Stimulated activated memory B cell treated with anti-CD40 and anti-IgM and Interleukin-4, amounts not matched to agents 10 μg/mL and 1 μg/mL and 100 μg/mL, for 72 hours (primary cell): ENCODE data around the gene PIGX.
"Not testable (repeated sequence)": the region's sequence is repeated elsewhere in the genome, so short reads cannot be mapped to it uniquely, and the experiment has no call there.

Experiments used
- ATAC-seq: fragments of 150-1000 bp; cut with Tn5 transposase; 2 replicates; pipeline ENCODE4 v1.10.0; 2021
- H3K27ac Mint-ChIP-seq: one replicate; pipeline ENCODE4 v1.8.0; 2022; ENCODE audit warnings: mild to moderate bottlenecking, mixed read lengths
- H3K27me3 Mint-ChIP-seq: one replicate; pipeline ENCODE4 v1.8.0; 2022; ENCODE audit warnings: mixed read lengths
- H3K36me3 Mint-ChIP-seq: one replicate; pipeline ENCODE4 v1.8.0; 2022; ENCODE audit warnings: mixed read lengths
- H3K4me1 Mint-ChIP-seq: one replicate; pipeline ENCODE4 v1.8.0; 2022; ENCODE audit warnings: mixed read lengths
- H3K4me3 Mint-ChIP-seq: one replicate; pipeline ENCODE4 v1.8.0; 2022; ENCODE audit warnings: mild to moderate bottlenecking, moderate library complexity, mixed read lengths
- H3K9me3 Mint-ChIP-seq: one replicate; pipeline ENCODE4 v1.8.0; 2022; ENCODE audit warnings: mixed read lengths

PIGX gene

DNA sequence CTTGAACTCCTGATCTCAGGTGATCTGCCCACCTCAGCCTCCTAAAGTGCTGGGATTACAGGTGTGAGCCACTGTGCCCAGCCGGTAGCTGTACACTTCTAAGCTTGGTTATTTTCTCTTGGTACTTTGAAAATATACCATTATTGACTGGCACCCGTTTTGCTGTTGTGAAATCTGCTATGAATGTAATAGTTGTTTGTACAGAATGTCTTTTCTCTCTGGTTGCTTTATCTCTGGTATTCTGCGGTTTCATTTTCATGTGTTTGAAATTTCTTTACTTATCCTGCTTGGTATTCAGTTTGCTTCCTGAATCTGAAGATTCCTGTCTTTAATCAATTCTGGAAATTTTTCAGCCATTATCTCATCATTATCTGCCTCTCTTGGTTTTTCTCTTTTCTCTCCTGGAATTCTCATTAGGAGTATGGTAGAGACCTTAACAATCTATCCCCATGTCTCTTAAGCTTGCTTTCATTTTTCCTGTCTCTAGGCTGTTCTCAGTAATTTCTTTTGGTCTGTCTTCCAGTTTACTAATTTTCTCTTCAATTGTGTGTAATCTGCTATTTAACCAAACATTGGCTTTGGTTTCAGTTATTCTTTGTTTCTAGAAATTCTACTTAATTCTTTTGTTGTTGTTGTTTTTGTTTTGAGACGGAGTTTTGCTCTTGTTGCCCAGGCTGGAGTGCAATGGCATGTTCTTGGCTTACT is 24.6 kb downstream of the PIGX start:
- peaks cover 28% of the 10 kb centered on the region for H3K36me3 Mint-ChIP-seq
- no peaks in the 10 kb centered on the region for H3K27me3 Mint-ChIP-seq
- H3K4me3 Mint-ChIP-seq = no peak overlapping the region
- peaks cover 3% of the 10 kb centered on the region for H3K9me3 Mint-ChIP-seq
- peaks cover 13% of the 10 kb centered on the region for H3K4me1 Mint-ChIP-seq
- ATAC-seq = no peak
- no peak overlapping the region for H3K27ac Mint-ChIP-seq

DNA sequence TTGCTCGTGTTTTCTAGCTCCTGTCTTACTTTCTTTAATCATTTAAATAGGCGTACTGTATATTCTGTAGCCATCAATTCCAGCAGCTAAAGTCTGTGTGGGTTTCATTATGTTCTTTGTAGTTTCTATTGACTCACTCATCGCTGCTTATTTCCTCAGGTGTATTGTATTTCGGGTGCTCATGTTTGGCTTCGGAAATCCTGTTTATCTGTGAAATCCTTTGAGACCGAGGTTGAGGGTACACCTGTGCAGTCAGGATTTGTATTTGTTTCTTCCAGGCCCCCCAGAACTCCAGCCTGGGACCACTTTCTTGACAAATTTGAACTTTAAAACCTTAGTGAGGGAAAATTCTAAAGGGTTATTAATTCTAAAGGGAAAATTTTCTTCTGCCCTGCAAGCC is 25.5 kb downstream of the PIGX start:
- peaks cover 14% of the 10 kb centered on the region for H3K4me1 Mint-ChIP-seq
- no peak for ATAC-seq
- no peak overlapping the region for H3K4me3 Mint-ChIP-seq
- H3K27ac Mint-ChIP-seq = no peak overlapping the region
- no peaks in the 10 kb centered on the region for H3K27me3 Mint-ChIP-seq
- peaks cover 28% of the 10 kb centered on the region for H3K36me3 Mint-ChIP-seq
- H3K9me3 Mint-ChIP-seq = peaks cover 3% of the 10 kb centered on the region

DNA sequence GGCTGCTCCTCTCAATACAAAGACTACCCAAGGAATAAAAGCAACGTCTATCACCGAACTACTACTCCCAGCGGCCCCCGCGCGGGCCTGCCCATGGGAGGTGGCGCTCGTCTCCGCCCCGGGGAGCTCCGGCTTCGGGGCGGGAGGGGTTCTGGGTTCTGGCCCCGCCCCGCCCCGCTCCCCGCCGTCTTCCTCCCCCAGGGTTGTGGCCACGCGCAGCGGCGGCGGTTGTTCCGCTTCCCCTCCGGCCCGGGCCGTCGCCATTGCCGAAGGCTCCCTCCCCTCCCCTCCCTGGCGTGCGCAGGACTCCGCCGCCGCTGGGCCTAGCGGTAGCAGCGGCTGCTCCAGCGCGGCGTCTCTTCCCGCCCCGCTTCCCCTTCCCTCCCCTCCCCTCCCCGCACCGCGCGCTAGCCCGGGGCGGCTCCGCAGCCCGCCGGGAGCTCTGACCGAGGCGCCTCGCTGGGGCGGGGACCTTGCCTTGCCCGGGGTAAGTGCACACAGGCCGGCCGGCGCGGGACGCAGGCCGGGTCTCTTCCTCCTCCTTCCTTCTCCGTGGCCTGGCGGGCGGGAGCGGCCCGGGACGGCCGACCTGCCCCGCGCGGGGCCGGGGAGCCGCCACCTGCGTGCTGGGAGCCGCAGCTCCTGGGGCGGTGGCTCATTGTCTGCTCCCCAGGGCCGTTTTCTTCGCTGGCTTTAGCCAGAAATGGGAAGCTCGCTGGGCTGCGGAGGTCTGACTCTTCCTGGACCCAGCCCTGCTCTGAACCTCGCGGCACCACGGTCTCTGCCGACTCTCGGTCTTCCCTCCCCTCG is 27.7 kb downstream of the PIGX start, which contains the start of gene PAK2:
Gene PAK2, plus strand, starts transcription at position 187 of the 810 bp plus-strand sequence. CDS start 42,790 bp downstream, outside the sequence.
- peak within 1 kb of the TSS; percentile 100 for H3K4me3 Mint-ChIP-seq
- H3K4me1 Mint-ChIP-seq = peaks cover 14% of the 10 kb centered on the region
- peaks cover 22% of the 10 kb centered on the region for H3K36me3 Mint-ChIP-seq

DNA sequence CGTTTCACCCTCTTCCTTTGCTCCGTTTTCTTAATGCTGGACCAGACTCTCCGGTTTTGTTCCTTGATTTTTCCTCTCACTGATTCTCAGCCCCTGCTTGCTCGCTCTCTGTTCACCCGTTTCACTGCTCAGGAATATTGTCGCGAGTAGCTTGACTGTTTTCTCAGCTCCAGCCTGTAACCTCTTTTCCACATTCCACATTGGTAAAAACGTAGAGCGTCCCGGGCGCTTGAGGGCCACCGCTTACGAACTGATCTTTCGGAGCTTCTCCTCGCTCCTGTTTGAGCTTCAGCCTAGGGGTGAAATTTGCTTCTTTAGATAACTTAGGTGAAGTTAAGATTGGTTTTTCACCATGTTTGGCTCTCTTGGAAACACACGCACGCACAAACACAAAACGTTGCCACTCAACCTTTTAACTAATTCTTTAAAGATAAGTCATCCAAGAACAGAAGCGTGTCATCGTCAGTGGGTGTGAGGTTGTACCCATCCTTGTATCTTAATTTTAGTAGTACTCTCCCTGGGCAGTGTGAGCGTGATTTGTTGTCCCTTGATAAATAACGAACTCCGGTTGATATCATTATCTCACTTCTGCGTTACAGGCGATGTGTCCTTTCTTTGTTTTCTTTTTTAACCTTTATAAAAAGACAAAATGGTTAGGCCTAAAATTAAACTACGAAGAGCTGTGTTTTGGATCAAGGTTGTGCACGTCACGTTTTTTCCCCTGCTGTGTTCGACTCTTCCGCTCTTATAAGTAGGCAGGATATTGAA is 28.5 kb downstream of the PIGX start:
- H3K4me1 Mint-ChIP-seq = peaks cover 20% of the 10 kb centered on the region
- no peak for ATAC-seq
- peak overlapping the region; percentile 100 for H3K4me3 Mint-ChIP-seq

More for the DNA sequence above, 27.7 kb downstream of the PIGX start, which contains the start of gene PAK2:
- H3K9me3 Mint-ChIP-seq = peaks cover 3% of the 10 kb centered on the region
- peak within 1 kb of the TSS; percentile 96 for H3K27ac Mint-ChIP-seq
- peak; percentile 96 for ATAC-seq
- H3K27me3 Mint-ChIP-seq = no peaks in the 10 kb centered on the region

DNA sequence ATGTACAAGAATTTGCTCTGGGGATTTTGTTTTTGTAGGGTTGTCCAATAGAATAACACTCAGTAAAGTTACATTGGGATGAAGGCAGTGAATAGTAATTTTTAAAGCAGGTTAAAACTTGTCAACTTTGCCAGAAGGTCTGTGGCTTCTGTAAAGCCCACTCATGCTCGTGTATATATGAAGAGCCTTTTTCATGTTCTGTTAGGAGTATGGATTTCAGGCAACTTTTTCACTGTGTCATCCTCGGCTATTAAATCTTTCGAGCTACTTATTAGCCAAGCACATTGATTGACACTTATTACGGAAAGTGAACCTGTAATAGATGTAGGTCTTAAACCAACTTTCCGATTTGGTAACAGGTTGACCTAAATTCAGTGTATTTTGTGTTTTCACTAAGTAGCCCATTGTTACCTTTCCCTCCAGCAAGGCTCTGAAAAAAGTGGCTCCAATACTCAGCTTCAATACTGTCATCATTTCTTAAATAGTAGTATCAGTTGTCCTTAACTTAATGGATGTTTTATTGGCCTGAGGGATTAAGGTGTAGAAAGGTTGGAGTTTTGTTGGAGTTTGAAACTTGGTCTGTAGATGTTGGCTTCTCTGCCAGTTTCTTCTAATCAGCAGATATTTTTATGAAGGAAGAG is 29.2 kb downstream of the PIGX start:
- H3K27ac Mint-ChIP-seq = peak overlapping the region; percentile 96
- H3K4me3 Mint-ChIP-seq = peak overlapping the region; percentile 100
- no peaks in the 10 kb centered on the region for H3K27me3 Mint-ChIP-seq
- H3K9me3 Mint-ChIP-seq = peaks cover 3% of the 10 kb centered on the region
- peaks cover 20% of the 10 kb centered on the region for H3K4me1 Mint-ChIP-seq
- H3K36me3 Mint-ChIP-seq = peaks cover 22% of the 10 kb centered on the region
- ATAC-seq = no peak

More for the DNA sequence above, 28.5 kb downstream of the PIGX start:
- peaks cover 18% of the 10 kb centered on the region for H3K36me3 Mint-ChIP-seq
- no peaks in the 10 kb centered on the region for H3K27me3 Mint-ChIP-seq
- peak overlapping the region; percentile 96 for H3K27ac Mint-ChIP-seq
- peaks cover 3% of the 10 kb centered on the region for H3K9me3 Mint-ChIP-seq

DNA sequence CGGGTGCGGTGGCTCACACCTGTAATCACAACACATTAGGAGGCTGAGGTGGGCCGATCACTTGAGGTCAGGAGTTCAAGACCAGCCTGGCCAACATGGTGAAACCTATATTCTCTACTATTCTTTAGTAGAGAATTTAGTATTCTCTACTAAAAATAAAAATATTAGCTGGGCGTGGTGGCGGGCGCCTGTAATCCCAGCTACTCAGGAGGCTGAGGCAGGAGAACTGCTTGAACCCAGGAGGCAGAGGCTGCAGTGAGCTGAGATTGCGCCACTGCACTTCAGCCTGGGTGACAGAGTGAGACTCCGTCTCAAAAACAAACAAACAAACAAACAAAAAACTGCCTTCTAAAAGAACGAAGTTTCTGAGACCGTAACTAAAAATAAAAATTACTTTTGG is 31.4 kb downstream of the PIGX start:
- not testable (repeated sequence) for H3K27ac Mint-ChIP-seq, H3K27me3 Mint-ChIP-seq, ATAC-seq, H3K4me3 Mint-ChIP-seq, H3K9me3 Mint-ChIP-seq
- Mint-ChIP-seq H3K36me3 (peaks cover 17% of the 10 kb centered on the region), H3K4me1 (peaks cover 30% of the 10 kb centered on the region)

DNA sequence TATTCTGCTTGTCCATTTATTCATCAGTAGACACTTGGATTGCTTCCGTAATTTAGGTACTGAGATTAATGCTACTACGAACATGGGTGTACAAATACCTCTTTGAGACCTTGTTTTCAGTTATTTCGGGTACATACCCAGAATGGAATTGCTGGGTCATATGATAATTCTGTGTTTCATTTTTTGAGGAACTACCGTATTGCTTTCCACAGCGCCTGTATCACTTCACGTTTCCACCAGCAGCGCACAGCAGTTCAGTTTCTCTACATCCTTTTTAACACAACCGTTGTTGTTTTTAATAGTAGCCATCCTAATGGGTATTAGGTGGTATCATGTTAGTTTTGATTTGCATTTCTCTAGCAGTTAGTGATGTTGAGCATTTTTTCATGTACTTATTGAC is 36.9 kb downstream of the PIGX start:
- Mint-ChIP-seq H3K27ac (peak overlapping the region; percentile 77), H3K4me3 (peak overlapping the region; percentile 61), H3K36me3 (peaks cover 49% of the 10 kb centered on the region), H3K9me3 (peaks cover 5% of the 10 kb centered on the region), H3K4me1 (peaks cover 52% of the 10 kb centered on the region), H3K27me3 (no peaks in the 10 kb centered on the region)
- ATAC-seq = peak; percentile 92

DNA sequence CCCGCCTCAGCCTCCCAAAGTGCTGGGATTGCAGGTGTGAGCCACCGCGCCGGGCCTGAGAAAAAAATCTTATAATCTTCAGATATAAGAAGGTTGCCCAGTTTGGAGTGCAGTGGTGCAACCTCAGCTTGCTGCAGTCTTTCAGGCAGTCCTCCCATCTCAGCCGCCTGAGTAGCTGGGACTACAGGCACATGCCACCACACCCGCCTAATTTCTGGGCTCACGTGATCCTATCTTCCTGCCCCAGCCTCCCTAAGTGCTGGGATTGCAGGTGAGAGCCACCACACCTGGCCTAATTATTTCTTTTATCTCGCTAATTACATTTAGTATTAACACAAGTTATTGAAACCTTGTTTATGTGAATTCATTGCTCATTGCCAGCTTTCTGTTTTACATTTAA is 41.0 kb downstream of the PIGX start:
- Mint-ChIP-seq H3K27ac (no peak overlapping the region), H3K36me3 (peaks cover 81% of the 10 kb centered on the region), H3K9me3 (peaks cover 10% of the 10 kb centered on the region), H3K4me3 (no peak overlapping the region), H3K27me3 (no peaks in the 10 kb centered on the region), H3K4me1 (peaks cover 56% of the 10 kb centered on the region)
- no peak for ATAC-seq

DNA sequence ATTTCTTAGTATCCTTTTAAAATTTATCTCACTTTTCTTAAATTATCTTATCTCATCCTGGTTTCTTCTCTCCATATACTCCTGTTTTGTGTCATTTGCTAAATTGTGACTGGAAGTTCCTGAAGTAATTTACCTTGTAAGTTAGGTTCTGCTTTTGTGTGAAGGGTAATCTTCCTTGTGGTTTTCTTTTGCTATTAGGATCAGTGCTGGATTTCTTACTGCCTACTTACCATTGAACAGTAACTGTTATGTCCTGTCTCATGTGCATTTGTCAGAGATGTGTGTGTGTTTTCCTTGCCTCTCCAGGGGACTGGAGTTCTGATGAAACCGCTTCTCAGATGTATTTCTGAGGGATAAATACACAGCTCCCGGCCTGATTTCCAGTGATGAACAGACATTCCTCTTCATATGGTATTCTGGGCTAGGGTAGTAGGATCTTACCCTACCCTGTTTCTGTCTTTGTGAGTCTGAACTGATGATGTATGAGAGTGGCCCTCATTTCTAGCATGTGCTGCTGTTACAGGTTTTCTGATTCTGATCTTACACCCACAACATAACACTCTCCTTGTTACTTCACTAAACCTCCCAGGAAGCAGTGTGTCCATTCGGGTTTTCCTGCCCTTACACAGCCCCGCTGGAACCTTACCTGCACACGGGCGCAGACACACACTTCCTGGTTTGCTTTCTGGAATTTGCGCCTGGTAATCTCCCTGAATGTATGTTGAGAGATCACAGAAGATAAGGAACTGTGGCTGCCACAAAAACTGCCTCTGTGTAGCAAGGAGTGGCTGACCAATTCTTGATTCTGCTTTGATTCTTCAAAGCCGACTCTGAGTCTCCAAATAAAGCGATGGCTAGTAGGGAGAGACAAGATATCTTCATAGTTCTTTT is 42.2 kb downstream of the PIGX start:
- peak overlapping the region; percentile 25 for H3K27ac Mint-ChIP-seq
- H3K36me3 Mint-ChIP-seq = peaks cover 71% of the 10 kb centered on the region
- H3K27me3 Mint-ChIP-seq = no peaks in the 10 kb centered on the region
- no peak overlapping the region for H3K4me3 Mint-ChIP-seq
- H3K9me3 Mint-ChIP-seq = peaks cover 7% of the 10 kb centered on the region
- peaks cover 48% of the 10 kb centered on the region for H3K4me1 Mint-ChIP-seq
- ATAC-seq = no peak

DNA sequence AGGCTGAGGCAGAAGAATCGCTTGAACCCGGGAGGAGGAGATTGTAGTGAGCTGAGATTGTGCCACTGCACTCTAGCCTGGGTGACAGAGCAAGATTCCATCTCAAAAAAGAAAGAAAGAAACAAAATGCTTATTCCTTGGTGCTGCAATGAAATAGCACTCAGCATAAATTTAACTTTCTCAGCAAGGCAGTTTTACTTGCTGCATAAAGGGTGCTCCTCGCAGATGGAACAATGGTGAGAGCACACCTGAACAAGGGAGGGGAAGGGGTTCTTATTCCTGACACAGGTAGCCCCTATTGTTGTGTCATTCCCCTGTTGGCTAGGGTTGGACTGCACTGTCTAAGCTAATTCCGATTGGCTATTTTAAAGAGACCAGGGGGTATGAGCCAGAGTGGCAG is 44.6 kb downstream of the PIGX start:
- H3K27ac Mint-ChIP-seq = no peak overlapping the region
- no peak for ATAC-seq
- H3K4me3 Mint-ChIP-seq = no peak overlapping the region
- H3K36me3 Mint-ChIP-seq = peaks cover 70% of the 10 kb centered on the region
- H3K27me3 Mint-ChIP-seq = no peaks in the 10 kb centered on the region
- peaks cover 39% of the 10 kb centered on the region for H3K4me1 Mint-ChIP-seq
- peaks cover 7% of the 10 kb centered on the region for H3K9me3 Mint-ChIP-seq

DNA sequence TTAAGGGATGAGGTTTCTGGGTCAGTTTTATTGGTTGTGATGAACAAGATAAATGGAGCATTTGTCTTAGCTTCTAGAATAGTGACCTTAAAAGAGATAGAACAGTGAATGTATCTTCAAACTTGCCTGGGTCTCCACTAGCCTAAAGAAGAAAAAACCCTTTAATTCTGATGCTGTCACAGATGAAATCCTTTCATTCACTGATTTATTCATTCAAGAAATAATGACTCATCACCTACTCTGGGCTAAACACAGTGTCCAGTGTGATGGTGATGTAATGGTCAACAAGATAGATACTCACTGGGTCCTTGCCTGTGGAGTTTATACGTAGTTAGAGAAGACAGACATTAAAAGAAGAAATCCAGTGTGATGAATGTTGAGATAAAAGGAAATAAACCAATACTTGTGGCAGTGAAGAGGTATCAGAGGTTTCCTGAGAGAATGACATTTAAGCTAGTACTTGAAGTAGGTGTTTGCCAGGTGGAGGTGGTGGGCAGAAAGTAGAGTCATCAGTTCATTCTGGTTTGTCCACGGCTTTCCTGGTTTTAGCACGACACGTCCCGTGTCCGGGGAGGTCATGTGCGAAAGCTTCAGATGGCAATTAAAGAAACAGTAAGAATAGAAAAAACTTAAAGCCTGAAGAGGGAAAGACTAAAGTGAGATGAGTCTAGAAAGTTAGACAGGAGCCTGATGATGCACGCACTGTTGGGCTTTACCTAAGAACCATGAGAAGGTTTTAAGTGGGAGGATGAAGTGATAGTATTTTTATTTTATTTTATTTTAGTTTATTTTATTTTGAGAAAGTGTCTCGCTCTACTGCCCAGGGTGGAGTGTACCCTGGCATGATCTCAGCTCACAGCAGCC is 45.9 kb downstream of the PIGX start:
- peaks cover 40% of the 10 kb centered on the region for H3K4me1 Mint-ChIP-seq
- H3K27ac Mint-ChIP-seq = peak overlapping the region; percentile 59
- H3K36me3 Mint-ChIP-seq = peaks cover 71% of the 10 kb centered on the region
- peaks cover 7% of the 10 kb centered on the region for H3K9me3 Mint-ChIP-seq
- no peaks in the 10 kb centered on the region for H3K27me3 Mint-ChIP-seq
- ATAC-seq = peak; percentile 56
- no peak overlapping the region for H3K4me3 Mint-ChIP-seq

DNA sequence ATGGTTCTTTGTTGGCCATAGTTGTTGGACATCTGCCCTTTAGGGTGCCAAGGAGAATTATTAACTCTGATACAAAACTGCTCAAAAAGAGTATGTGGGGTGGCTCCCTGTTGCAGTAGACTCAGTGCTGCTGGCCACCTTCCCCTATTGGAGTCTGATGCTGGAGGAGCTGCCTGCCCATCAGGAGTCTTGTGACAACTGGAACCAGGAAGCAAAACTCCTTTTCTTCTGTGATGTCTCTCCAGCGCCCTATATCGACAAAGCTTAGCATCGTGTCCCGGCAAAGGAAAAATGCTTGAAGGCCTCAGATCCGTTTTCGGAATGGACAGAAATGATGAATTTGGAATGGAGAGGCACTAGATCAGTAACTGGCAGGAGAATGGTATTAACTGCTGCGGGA is 51.0 kb downstream of the PIGX start:
- Mint-ChIP-seq H3K36me3 (peaks cover 27% of the 10 kb centered on the region), H3K27ac (no peak overlapping the region), H3K9me3 (no peaks in the 10 kb centered on the region), H3K4me3 (no peak overlapping the region), H3K4me1 (peaks cover 19% of the 10 kb centered on the region), H3K27me3 (no peaks in the 10 kb centered on the region)
- ATAC-seq = no peak

DNA sequence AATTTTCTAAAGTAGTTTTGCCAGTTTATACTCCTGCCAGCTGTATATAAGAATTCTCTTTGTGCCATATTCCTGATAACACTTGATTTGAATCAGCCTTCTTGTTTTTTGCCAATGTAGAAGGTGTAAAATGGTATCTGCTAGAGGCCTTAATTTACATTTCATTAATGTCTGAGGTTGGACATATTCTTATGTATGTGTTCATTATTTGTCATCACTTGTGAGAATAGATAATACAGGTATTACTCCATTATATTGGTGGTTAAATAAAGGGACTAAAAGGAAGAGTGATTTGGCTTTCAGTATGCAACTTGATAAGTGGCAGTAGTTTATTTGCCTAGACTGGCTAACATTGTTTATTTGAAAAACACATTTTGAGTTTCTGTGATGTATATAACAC is 53.3 kb downstream of the PIGX start:
- H3K36me3 Mint-ChIP-seq = peaks cover 17% of the 10 kb centered on the region
- no peaks in the 10 kb centered on the region for H3K9me3 Mint-ChIP-seq
- ATAC-seq = no peak
- no peak overlapping the region for H3K4me3 Mint-ChIP-seq
- no peak overlapping the region for H3K27ac Mint-ChIP-seq
- H3K4me1 Mint-ChIP-seq = peaks cover 10% of the 10 kb centered on the region
- H3K27me3 Mint-ChIP-seq = no peaks in the 10 kb centered on the region
